ENCODE measurements around the gene ZNF217.
"Not testable (repeated sequence)": the region's sequence is repeated elsewhere in the genome, so short reads cannot be mapped to it uniquely, and the experiment has no call there.

GRCh38 chr20:53605401-53605800 is 11.8 kb upstream of the ZNF217 start:
- TF ChIP-seq CTCF (IDR thresholded peaks at IDR 0.05); POLR2AphosphoS5 (IDR thresholded peaks at IDR 0.05; ENCODE audit: low read depth, low read length): not testable (repeated sequence)
